ENCODE data around the gene TNFSF4. TPM values are rescaled to one million over a fixed set of nuclear protein-coding genes. Genes with fewer than 3 reads are reported as not detected.

TNFSF4 gene, protein sequence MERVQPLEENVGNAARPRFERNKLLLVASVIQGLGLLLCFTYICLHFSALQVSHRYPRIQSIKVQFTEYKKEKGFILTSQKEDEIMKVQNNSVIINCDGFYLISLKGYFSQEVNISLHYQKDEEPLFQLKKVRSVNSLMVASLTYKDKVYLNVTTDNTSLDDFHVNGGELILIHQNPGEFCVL
- total RNA-seq = 2.3 and 5.0 TPM in 2 replicates

DNA sequence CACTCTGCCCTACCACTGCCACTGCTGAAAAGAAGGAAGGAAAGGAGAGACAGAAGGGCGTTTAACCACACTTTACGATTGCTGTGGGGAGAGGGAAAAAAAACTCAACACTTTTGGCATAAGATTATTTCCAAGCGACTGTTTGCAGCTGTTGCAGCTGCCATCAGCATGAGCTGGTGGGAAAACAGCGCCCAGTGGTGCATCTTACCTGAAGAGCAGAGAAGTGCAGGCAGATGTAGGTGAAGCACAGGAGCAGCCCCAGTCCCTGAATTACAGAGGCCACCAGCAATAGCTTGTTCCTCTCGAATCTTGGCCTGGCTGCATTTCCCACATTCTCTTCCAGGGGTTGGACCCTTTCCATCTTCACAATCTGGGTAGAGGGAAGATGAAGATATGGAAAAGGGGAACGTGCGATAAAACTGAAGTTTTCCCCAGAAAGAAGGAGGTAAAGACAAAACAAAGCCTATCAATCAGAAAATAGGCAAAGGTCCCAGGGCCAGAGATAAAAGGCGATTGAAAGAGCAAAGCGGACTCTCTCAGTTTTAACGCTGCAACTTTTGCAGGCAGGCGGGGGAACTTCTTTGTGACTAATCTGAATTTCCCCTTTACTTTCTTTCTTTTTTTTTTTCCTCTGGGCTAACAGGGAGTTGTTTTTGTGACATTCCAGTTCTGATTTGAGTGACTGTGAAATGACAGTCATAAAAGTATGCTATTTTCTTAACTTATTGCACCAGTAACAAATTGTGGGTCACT lies at the start of gene TNFSF4:
TNFSF4 (minus strand) TSS at position 516 of the 753 bp plus-strand sequence; CDS start at position 361, 155 bp downstream.

Other genes with a start within 250 kb of the TNFSF4 start
- 0.46 and 0.53 TPM in 2 replicates for gene TNFSF18, start 156.4 kb downstream of the TNFSF4 start, total RNA-seq

All from smooth muscle cell of the pulmonary artery (primary cell).